Activated CD4-positive, alpha-beta T cell treated with anti-CD3 and anti-CD28 coated beads, Interleukin-2, amount 50 U/mL, for 4 hours (primary cell): ENCODE data around the gene TNP2.
"Not testable (repeated sequence)": the region's sequence is repeated elsewhere in the genome, so short reads cannot be mapped to it uniquely, and the experiment has no call there.

Source experiments
- DNase-seq, 2 experiments: peaks; one replicate each; pipeline ENCODE4 v3.0.0-alpha.2; 2020

TNP2 gene

DNA sequence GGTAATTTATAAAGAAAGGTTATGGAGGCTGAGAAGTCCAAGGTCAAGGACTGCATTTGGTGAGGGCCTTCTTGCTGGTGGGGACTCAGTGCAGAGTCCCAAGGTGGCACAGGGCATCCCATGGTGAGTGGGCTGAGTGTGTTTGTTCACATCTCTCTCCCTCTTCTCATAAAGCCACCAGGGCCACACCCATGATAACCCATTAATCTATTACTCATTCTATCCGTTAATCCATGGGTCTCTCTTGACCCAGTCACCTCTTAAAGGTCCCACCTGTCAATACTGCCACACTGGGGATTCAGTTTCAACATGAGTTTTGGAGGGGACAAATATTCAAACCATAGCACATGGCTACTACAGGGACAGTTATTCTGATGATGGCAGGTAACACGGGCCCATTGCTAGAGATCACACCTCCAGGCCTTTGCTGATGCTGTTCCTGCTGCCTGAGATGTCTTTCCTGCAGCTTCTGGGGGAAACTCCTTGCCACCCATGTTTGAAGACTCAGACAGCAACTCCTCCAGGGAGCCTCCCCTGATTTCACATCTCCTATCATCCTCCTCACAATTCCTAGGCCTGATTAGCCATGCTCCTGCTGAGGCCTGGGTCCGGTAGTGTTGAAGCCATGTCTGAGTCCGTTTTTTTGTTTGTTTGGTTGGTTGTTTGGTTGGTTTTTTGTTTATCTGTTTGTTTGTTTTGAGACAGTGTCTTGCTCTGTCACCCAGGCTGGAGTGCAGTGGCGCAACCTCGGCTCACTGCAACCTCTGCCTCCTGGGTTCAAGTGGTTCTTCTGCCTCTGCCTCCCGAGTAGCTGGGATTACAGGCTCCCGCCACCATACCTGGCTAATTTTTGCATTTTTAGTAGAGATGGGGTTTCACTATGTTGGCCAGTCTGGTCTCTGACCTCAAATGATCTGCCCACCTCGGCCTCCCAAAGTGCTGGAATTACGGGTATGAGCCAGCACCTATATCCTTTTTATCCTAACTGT lies 29.2 kb downstream of the TNP2 start:
- no peak for DNase-seq

DNA sequence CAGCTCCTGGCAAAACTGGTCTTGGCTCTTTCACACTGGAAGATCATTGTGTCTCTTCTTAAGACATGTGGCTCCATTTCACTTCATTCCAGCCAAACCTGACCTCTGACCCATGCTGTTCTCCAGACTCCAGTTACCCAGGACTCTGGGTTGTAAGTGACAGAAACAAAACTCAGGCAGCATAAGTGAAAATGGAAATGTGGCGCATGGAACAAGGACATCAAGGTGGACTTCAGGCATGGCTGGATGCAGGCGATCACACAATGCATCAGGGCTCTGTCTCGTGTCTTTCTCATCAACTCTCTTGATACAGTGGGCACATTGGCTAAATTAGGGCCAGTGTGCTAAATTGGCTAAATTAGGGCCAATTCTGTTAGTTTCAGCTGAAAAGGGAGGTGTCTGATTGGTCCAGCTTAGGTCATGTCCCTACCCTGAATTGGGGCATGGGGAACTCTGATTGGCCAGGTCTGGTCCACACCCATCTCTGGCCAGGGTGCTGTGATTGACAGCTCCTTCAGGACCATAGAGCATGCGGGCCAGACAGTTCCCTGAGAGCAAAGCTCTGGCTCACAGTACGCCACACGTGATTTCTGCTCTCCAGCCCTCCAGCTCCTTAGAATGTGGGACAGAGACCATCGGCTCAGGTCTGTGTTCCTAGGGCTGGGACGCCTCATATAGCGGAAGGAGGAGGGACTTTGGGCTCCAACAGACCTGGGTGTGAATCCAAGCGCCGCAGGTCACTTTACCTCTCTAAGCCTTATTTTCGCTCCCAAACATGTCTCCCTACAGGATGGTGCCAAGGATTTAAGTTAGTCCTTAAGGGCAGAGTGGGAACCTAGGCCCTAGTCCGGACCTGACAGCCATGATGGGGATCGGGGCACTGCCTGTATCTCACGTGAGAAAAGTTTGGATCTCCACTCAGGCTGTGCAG lies 30.6 kb downstream of the TNP2 start:
- DNase-seq = no peak

DNA sequence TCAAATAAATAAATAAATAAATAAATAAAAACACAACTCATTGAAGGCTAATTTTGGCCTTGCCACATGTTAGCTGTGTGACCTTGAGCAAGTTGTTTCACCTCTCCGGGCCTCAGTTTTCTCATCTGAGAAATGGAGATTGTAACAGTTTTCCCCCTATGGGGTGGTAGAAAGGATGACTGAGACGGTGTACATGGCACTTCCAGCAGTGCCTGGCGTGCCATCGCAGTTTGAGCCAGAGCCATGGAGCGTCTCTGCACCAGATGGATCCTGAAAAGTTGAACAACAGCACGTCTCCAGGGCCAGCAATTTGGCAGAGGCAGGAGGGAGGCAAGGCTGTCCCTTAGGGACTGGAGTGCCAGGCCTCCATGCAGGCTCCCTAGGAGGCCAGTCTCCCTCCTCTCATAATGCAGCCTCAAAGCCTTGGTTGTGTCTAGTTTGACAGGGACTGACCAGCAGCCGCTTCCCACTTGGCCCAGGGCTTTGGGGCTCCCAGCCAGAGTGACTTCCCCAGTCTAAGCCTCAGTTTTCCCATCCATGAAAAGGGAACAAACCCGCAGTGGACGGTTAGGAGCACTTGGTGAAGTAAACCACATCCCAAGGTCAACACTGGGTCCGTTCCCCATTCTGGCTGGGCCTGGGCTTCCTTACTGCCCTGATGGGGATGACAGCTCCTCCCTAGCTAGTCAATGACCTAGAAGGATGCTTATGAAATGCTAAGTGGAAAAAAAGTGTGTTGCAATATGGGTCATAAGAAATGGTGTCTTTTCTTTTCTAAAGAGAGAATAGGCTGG lies 32.5 kb downstream of the TNP2 start:
- DNase-seq = no peak

DNA sequence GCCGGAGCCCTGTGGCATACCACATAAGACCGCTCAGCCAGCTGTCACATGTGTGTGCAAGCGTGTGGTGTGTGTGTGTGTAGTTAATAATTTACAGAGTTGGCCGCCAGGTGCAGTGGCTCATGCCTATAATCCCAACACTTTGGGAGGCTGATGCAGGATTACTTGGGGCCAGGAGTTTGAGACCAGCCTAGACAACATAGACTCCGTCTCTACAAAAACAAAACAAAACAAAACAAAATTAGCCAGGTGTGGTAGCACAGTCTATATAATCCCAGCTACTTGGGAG lies 33.5 kb downstream of the TNP2 start:
- DNase-seq = no peak

DNA sequence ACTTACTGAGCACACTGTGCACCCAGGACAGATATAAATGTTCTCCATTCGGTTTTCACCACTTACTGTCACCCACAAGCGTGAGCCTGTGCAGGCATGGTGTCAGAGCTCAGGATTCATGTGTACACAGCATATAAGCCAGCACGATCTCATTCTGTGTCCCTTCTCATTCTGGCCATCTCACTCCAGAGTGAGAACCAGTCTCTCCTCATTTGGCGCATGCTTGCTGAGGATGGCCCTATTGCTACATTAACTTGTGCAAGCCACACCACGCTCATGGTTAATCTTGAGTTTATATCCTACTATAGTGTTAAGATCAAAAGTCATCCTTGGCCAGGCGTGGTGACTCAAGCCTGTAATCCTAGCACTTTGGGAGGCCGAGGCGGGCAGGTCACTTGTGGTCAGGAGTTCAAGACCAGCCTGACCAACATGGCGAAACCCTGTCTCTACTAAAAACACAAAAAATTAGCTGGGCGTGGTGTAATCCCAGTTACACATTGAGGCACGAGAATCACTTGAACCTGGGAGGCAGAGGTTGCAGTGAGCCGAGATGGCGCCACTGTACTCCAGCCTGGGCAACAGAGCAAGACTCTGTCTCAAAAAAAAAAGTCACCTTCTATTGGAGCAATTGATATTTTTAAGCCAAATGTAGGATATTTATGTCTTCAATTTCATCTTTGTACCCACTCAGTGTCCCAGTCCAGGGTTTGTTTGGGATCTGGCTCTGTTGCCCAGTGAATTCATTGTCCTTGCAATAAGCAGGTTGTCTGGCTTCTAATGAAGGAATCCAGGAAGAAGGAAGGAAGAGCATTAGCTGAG lies 34.0 kb downstream of the TNP2 start:
- no peak for DNase-seq

DNA sequence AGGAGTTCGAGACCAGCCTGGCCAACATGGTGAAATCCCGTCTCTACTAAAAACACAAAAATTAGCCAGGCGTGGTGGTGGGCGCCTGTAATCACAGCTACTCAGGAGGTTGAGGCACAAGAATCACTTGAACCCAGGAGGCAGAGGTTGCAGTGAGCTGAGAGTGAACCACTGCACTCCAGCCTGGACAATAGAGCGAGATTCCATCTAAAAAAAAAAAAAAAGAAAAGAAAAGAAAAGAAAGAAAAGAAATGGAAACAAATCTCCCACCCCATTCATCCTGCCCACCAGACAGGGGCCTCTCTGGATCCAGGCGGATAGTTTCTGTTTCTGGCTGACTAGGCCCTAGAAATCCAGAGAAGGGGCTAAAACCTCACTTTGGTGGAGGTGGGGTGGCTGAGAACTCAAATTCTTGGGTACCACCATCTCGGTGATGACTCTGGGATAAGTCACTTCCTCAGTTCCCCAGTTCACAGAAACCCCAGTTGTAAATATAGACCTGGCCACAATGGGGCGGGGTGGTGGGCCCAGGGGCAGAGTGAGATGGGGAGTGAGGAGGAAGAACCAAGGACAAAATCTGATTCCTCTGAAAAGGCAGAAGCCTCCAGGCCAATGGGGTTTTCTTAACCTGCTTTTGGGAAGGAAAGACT lies 35.3 kb downstream of the TNP2 start:
- DNase-seq = peak; percentile 68 to 72

DNA sequence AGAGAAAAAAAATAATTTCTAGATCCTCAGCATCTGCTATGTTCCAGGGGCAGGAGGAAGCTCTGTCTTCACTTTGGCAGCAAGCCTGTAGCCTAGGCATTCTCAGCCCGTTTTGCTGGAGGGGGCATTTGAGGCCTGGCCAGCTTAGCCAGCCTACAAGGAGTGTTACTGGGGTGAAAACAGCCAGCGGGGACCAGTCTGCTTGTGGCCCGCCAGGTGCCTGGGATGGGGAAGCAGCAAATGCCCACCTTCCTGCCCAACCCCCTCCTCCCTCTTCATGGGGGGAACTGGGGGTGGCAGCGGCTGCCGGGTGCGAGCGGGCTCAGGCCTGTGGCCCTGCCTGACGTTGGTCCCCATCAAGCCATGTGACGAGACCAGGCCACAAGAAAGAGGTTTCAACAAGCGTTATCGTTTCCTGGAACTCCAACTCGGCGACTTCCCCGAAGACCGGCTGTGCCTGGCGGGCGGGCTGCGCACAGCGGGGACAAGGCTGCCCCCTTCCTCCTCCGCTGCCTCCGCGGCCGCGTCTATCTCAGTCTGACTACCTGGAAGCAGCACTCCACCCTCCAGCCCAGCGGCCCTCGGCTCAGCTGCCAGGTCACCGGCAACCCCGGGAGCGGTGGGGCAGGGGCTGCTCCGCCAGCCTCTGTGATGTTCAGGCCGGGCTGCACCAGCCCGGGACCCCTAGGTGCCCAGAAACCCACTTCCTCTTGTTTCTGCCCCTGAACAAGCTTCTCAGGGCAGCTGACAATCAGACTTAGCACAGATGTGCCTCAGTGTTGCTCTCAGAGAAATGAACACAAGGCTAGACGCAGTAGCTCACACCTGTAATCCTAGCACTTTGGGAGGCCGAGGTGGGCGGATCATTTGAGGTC lies 36.0 kb downstream of the TNP2 start:
- DNase-seq = peak; percentile 89 to 90

DNA sequence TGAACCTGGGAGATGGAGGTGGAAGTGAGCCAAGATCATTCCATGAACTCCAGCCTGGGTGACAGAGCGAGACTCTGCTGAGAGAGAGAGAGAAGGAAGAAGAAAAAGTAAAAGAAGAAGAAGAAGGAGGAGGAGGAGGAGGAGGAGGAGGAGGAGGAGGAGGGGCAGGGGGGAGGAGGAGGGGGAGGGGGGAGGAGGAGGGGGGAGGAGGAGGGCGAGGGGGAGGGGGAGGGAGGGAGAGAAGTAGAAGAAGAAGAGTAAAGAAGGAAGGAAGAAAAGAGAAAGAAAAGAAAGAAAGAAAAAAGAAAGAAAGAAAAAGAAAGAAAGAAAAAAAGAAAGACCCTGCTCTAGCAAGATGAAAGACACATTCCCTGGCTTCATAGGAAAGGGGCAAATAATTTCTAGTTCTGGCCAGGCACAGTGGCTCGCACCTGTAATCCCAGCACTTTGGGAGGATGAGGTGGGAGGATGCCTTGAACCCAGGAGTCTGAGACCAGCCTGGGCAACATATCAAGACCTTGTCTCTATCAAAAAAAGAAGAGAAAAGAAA lies 36.7 kb downstream of the TNP2 start:
- DNase-seq = no peak

DNA sequence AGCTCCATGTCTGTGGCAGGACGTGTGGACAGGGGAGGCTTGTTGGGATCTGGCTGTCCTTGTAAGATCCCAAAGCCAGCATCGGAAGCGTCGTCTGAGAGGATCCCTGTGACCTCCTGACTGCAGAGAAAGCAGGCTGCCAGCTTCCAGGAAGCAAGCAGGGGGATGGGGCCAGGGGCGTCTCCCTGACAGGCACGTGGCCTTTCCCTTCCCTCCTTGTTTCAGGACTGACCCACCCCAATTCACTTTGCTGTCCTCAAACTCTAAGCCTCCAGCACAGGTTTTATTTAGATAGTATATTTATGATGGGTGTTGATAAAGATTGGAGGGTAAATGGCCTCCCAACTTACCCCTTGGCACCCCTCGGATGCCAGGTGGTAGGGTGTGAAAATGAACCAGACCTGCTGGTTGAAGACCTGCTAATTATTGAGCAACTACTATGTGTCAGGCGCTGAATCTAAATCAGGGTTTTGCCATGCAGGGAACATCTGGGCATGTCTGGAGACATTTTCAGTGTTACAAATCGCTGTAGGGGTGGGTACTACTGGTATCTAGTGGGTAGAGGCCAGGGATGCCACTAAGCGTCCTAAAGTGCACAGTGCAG lies 37.7 kb downstream of the TNP2 start:
- DNase-seq = no peak

DNA sequence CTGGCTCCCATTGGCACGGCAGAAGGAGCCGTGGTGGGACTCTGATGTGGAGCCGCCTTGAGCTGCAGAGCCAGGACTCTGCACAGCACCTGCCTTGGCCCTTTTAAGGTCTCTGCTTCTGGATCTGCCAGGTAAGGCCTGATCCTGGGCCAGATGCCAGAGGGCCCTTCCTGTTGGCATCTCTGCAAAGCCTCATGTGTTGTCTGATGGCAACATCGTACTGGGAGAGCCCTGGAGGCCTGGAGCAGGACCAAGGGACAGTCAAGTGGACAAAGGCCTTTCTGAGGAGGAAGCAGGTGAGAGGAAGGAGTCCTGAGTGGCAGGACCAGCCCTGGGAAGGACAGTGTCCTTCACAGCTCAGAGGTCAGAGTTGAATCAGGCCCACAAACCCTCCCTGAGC lies 39.2 kb downstream of the TNP2 start:
- no peak for DNase-seq

DNA sequence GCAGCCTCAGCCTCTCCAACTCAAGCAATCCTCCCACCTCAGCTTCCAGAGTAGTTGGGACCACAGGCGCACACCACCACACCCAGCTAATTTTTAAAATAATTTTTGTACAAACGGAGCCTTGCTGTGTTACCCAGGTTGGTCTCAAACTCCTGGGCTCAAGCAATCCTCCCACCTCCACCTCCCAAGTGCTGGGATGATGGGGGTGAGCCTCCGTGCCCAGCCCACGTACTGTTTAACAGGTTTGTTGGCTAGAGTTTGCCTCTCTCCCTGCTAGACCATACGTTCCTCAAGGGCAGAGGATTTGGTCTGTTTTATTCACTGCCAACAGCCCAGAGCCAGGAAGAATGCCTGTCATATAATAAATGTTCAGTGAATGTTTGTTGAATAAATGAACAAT lies 39.7 kb downstream of the TNP2 start:
- DNase-seq = no peak

DNA sequence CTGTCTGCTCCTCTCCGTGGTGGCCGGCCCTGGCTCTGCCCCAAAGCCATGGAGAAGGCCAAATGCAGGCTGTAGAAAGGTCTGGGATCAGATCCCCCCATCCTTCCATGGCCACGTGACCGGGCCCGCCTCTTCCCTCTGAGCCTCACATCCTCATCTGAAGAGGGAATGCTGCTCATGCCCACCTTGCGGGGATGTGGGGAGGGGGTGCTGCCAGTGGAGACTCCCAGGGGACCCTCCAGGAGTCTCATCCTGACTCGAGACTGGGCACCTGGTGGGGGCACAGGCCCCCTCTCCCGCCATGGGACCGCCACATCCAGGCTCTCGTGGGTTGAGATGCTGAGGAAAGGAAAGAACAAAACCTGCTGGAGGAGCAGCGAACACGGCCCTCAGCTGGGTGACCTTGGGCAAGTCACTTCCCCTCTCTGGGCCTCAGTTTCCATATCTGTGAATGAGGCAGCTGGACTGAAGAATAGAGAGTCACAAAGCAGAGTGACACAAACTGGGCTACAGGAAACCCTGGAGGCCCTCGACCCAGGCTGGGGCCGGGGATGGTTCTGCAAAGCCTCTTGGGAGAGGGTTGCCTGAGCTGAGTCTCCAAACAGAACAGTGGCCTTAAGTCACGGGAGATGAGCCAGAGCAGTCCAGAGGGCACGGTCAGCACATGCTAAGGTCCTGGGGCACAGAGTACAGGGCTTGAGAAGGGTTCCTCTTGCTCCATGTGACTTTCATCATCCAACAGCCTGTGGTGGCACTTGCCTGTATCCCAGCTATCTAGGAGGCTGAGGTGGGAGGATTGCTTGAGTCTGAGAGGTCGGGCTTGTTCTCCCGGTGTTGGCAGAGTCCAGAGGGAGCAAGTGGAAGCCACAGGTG lies 43.2 kb downstream of the TNP2 start:
- no peak for DNase-seq

DNA sequence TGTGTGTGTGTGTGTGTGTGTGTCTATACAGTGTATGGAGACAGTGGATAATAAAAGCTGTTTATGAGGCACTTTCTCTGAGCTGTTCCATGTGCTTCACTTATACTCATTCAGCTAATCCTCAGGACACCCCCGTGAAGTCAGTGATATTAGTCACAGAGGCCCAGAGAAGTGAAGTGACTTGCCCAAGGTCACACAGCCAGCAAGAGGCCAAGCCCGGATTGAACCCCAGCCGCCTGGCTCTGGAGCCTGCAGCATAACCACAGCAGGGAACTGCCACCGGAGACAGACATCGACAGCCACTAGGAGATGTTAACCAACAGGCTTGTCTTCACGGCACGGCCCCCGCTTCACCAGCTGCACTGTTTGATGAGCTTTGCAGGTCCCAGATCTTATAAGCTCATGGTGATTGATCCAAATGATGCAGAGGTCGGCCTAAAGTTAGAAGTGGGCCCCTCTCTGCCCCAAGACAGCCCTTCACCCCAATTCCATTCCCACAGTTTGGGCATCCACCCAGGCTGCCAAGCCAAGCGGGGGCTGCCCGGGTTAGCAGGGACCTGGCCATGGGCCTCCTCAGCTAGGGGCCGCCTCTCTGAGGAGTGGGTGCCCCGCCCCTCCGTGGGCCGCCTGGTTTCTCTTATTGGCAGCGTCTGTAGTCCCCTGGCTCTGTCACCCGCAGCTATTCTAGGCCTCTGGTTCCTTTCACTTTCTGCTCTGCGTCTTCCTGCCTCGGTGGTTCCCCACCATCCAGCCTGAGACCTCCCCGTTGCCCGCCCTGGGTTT lies 44.0 kb downstream of the TNP2 start:
- peak; percentile 64 to 74 for DNase-seq

DNA sequence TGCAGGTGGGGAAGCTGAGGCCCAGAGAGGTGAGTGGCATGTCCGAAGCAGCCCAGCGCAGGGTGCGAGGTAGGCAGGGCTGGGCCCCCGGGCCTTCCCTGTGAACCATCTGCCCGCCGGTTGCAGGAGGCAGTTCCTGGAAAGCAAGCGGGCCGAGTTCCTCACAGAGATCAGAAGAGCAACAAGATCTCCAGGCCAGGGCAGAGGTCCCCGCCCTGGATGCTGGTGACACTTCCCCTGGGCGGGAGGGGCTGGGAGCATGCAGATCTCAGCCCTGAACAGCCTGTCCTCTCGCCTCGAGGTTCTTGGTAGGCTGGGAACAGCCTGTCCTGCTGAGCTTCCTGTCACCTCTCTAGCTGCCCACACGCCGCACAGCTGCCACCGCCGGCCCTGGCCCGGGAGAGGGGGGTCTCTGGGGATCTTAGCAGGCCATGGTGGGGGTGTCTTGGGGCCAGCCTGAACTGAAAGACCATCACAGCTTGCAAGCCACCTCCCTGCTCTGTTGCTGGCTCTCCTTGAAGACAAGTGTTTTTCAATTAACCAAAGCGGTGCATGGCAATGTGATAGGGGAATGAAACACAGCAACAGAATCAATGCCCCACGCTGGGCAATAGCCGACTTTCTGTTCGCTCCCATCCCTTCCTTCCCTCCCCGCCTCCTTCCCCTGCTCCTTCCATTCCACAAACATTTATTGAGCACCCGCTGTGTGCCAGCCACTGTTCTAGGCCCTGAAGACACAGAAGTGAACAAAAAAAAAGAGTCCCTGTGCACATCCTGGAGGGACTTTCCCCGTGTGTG lies 44.8 kb downstream of the TNP2 start:
- DNase-seq = peak; percentile 20 to 25

DNA sequence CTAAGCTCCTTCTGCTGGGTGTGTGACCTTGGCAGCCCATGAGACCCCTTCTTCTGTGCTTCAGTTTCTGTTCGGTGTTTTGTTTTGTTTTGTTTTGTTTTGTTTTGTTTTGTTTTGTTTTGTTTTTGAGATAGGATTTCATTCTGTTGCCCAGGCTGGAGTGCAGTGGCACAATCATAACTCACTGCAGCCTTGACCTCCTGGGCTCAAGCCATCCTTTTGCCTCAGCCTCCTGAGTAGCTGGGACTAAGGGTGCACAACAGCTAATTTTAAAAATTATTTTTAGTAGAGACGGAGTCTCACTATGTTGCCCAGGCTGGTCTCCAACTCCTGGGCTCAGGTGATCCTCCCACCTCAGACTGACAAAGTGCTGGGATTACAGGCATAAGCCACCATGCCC lies 48.6 kb downstream of the TNP2 start:
- DNase-seq = not testable (repeated sequence)

DNA sequence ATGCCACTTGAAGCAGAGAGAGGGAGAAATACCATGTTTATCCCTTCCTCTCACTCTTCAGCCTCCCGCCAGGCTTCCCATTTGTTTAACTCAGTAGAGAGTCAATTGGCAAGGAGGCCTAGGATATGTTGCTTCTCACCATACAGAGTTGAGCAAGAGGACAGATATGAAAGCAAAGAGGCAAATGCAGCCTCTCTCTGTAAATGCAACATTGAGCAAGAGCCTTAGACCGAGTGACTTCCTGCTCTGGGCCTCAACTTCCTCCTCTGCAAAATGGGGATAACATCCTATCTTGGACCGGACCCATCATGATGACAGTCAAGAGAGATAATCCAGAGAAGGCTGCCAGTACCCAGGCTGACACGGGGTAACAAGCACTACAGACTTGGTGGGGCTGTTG lies 49.9 kb downstream of the TNP2 start:
- DNase-seq = no peak

DNA sequence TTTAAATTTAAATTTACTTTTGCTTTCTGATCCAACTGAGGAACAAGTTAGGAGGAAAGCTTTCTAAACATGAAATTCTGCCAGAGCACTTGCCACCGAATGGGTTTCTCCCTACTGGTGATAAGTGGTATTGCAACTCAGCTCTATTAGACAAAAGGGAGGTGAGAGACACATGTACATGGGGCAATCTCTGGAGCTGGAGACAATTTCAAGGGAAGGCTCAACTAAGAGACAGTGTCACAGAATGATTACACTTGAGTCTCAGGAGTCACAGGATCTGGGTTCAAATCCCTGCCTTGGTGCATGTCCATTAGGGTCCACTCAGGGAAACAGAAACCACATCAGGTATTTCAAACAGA lies 50.5 kb downstream of the TNP2 start:
- no peak for DNase-seq
